Thyroid gland (tissue), 4 donors: Measurements from ENCODE around the gene ZFHX3.

Experiments
- CTCF ChIP-seq, 6 experiments: fragments of 200-600 bp in 3 of 6; fragments of 450-650 bp in 3 of 6; sonication (generic) in 3 of 6; IDR thresholded peaks; one replicate each; pipeline ENCODE4 v1.5.1; 2016 to 2019; ENCODE audit warnings: antibody characterized with exemption in 6 of 6, mild to moderate bottlenecking in 2 of 6, inconsistent platforms in 1 of 6, moderate library complexity in 1 of 6
- POLR2A ChIP-seq, 2 donors: fragments of 450-650 bp; IDR thresholded peaks; one replicate each; pipeline ENCODE4 v1.6.1; 2017; ENCODE audit warnings: antibody characterized with exemption in 2 of 2, mild to moderate bottlenecking in 2 of 2, moderate library complexity in 1 of 2

- TF ChIP-seq CTCF (IDR thresholded peaks at IDR 0.05) = no peak
- TF ChIP-seq POLR2A (IDR thresholded peaks at IDR 0.05) = no peak
Observed at GRCh38 chr16:73033271-73033998, 14.5 kb downstream of the ZFHX3 start.
